Measurements from ENCODE around the gene PDE7B.

PDE7B gene

GRCh38 chr6:135992739-135993138, 141.2 kb downstream of the PDE7B start:
- no peak for DNase-seq

DNA sequence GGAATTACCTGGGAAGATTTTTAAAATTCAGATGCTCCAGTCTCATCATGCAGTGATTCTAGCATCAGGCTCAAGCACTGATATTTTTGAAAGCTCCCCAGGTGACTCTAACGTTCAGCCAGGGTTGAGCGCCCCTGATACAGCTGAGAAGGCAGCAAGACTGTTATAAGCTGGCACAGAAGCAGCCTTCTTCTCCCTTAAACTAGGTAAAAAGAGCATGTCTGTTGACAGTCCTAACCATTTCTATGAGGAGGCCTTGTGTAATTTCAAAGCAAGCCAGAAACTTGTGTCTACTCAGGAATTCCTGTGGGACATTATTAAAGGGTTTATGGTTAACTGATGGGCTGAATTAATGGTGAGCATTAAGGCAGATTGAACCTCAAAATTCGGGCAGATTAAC, 141.9 kb downstream of the PDE7B start:
- DNase-seq, result no peak

DNA sequence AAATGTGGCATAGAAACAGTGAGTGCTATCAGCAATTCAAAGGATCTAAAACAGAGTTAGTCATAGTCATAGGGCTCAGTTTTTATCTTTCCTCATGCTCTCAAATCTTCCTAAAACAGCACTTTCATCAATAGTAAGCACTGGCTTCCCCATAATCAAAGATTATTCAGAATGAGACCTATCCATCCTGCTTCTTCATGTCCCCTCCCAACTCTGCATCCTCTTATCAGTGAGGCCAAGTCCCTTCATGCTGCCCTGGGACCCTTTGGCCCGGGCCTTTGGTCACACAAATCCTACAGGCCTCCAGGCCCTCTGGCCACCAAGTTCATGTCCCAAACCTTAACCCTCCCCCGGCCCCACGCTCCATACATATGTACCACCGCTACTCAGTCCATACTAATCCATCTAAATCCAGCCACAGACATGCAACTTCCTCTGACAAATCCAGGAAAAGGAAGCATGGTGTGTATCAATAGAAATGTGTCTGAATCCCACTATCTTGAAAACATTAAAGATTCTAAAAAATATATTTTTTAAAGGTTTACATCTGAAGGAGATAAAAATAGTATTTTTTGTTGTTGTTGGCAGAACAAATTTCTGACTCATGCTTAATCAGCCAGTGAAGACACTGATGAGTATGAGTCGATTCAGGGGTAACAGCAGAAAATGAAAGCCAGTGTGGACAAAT, 143.5 kb downstream of the PDE7B start:
- DNase-seq, result no peak

DNA sequence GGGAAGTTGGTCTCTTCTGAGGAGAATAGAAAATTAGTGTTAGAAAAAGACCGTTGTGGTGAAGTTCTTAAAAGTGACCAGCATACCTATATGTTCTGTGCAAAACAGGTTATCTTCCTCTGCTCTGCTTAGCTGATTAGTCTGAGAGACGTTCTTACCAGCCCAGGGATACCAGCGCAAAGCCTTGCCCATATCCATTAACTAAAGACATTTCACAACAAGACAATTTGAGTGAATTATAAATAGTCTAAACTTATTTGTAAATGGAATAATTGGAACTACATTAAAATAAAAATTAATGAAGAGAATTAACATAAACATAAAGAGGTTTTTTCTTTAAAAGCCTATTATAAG, 144.0 kb downstream of the PDE7B start:
- no peak for DNase-seq

DNA sequence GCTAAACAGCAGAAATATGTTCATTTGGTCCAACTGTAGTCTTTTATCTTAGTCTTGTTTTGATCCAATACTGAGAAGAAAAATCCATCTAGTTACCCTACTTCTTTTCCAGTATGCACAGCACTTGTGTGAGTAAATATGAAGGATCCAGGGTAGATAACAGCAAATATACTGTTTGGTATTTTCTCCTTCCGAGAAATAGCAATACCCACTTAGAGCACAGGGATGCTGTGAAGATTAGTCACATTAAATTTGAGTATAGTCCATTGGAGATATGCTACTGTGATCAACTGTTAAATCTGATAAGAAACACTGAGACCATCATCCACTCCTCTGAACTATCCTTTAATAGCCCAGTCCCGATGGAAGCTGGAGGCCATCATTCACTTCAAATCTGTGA, 145.2 kb downstream of the PDE7B start:
- no peak for DNase-seq

- no peak for DNase-seq
These were observed 147.9 kb downstream of the PDE7B start for GRCh38 chr6:135999393-135999792.

DNA sequence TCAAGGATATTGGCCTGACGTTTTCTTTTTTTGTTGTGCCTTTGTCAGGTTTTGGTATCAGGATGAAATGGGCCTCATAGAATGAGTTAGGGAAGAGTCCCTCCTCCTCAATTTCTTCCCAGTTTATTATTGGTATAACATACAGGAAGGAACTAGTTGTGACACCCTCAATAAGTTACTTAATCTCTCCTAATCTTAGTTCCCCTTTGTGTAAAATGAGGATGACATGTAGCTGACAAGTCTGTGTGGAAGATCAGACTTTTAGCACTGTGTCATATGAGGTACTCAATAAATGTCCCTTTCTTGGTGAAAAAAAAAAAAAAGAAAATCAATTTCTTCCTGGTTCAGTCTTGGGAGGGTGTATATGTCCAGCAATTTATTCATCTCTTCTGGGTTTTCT, 155.8 kb downstream of the PDE7B start:
- DNase-seq, result no peak

DNA sequence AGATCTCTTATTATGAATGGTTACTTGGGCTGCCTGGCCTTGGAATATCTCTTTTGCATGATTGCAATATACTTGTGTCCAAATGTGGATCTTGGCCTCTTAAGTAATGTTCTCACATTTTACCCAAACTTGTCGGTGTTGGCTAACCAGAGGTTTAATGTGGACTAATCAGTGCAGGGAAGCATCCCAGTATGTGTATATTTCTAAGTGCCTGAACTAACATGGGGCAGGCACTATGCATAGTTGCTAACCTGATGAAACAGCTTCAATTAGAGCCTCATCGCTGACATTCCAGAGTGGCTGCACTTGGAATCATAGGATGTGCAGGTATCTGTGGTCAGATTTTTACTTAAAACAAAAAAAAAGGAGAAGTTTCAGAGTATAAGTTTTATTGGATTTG, 160.0 kb downstream of the PDE7B start:
- DNase-seq, result no peak

DNA sequence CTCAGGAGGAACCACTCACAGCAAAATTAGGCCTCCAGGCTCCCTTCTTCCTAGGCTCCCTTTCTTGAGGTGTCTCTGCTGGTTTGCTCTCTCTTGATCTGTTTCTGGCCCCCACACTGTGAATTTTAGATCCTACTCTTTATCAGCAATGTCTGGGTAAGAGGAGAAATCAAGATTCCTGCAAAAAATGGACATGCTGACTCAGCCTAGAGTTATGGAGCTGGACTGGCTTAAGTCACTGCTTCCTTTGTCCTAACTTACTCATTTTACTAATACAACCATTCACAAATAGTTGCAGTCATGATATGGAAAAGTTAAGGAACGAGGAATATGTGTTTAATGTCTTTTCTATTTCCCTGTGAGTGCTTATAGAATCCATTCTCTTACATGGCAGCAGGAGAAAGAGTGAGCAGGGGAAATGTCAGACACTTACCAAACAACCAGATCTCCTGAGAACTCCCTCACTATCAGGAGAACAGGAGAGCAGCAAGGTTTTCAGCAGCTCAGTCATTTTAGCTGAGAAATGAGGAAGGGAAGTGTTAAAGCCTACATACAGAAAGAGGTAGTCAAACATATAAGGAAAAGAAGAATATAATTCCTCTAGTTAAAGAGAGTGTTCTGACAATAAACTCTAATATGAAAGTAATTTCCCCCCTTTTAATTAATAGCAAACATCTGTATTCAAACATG, 160.8 kb downstream of the PDE7B start:
- no peak for DNase-seq

DNA sequence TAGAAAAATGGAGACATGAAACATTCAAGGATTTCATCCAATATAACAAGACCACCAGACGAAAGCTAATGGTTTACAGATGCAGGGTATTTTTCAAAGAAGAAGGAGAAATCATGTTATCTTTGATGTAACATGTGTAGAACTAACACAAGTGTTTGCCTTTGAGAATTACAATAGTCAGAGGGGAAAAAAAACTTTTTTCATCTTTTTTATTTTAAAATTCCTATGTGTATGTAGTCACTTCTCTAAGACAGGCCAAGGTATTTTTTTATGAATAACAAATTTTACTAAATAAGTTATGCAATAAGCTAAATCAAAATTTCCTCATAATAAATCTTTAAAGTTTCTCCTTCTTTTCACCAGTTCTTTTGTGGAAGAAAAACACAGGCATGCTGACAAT, 161.4 kb downstream of the PDE7B start:
- DNase-seq, result no peak

DNA sequence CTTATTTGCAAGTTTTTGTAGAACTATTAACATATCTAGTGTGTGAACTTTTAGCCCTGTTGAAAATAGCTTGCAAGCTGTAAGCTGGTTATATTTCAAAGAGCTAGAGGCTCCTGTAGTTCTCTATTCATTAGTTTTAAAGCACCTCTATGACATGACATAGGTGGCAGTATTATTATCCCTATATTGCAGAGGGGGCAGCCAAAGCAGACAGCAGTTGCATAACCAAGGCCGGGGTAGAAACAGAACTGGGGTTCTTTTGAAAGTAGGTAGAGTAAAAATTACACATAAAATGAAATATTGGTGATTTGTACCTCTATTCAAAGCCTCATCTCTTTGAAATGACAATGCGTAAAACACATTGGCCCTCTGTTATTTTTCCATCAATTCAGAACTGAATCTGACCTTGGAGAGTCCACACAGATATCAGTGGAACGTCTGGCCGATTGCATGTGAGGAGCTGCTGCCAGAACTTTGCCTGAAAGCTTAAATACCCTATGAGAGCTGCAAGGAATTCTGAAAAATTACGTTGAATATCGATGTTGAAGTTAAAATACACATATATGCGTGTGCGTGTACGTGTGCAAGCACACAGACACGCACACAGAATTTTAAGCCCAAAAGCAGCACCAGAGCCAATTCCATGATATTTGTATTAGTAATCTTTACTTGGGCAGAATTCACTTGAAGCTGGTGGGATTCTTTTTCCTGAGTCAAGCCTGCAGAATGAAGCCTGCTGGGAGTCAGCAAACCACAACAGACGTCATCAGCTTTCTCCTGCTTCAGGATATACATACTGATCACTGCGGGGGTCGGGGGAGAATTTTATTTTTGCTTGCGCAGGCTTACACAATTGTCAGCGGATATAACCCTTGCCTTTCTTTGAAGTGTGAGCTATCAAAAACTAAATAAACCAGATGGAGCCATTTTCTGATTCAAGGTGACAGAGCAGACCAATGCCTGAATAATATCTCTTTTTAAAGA, 163.2 kb downstream of the PDE7B start:
- peak; percentile 78 for DNase-seq

- no peak for DNase-seq
These were observed 164.0 kb downstream of the PDE7B start for GRCh38 chr6:136015531-136015930.

DNA sequence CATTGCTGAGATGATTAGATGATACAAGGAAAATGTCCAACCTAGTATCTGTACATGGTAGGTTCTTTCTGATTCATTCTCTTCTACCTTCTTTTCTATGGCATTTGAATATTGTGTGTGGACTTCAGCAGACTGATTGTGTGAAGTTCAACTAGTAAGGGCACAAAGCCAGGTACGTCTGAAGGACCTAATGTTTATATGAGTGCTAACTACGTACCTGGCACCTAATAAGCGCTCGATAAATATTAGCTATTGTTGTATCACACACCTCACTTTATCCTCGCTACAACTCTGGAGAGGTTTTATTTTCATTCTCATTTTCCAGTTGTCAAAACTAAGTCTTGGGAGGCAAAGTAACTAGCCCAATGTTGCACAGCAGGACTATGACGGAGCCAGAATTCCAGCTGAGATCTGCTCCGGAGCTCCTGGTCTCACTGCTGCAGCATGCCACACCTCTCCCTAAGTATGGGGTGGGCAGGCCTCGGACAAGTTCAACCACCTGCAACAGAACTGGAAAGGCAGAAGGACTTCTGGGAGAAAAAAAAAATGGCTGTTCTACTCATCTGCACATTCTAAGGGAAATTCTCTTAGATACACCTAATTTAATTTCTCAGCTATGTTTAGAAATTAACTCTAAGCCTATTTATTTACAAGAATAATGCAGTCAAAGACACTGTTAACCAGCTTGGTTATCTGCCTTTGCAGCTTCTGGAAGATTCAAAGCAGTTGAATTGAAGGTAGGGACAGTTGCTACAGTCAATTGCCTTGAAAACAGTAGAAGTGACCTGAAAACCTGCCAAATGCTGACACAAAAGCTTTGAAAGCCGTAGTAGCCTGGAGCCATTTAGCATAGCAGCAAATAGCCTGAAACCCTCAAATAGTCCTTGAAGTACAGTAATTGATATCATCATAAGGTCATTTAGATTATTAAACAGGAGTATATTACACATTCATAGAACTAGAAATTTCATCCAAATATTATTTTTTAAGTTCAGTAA, 165.0 kb downstream of the PDE7B start:
- no peak for DNase-seq

- no peak for DNase-seq
These were observed 169.2 kb downstream of the PDE7B start for GRCh38 chr6:136020691-136021090.

DNA sequence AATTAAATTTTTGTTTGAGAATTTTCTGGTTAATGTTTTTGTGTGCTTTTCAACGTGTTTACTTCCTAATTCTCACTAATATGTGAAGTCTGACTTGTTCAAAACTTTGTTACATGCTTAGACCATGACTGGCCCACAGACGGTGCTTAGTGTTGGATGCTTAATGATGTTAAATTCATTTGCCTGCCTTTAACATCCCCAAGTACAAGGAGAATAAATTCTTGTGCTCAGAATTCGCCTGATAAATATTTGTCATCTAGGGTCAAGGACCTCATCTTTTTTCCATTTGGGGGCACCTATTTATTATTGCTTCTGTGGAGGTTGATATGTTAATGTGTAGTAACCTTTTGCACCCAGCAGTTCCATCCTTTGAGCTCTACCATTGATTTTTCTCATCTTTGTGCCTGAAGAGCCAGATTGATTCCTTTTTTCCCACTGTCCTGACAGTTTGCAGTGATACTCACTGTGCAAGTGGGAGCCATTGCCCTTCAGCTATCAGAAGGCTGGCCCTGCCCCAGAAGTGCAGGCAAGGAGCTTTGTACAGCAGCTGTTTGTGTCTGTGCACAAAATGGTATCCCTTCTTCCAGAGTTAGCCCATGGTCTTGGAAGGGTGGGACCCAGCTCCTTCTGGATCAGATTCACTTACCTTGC, 170.8 kb downstream of the PDE7B start:
- no peak for DNase-seq

DNA sequence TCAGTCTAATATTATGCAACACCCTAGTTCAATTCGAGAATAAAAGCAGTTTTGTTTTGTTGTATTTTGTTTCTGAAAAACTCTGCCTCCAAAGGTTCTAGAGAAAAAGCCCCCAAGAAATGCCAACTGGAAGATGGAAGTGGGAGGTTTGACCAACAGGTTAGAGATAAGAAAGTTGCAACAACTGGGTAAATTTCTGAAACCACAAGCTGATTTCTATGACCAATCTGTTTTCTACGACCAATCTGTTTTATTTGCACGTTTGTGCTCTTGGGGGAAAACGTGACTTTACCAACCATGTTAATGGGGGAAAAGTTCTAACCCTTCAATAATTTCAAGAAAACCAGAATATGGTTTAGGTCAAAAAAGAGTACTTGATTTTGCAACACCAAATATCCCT, 173.2 kb downstream of the PDE7B start:
- no peak for DNase-seq

GRCh38 chr6:136025736-136026135, 174.2 kb downstream of the PDE7B start:
- no peak for DNase-seq

DNA sequence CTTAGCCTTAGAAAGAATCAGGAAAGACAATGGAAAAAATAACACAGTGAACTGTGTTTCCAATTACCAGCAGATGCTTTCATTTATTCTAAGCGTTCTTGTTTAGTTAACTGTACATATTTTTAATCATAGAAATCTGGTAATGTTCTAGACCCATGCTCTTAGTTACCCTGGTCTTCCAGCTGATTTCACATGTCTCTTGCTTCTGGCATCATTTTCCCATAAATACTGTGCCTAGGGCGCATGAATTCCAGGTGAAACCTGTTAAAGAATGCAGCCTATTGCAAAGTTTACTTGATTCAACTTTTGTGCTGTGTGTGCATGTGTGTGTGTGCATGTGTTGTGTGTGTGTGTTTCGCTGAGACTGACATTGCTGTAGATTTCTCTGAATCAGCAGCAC, 178.6 kb downstream of the PDE7B start:
- DNase-seq, result no peak

DNA sequence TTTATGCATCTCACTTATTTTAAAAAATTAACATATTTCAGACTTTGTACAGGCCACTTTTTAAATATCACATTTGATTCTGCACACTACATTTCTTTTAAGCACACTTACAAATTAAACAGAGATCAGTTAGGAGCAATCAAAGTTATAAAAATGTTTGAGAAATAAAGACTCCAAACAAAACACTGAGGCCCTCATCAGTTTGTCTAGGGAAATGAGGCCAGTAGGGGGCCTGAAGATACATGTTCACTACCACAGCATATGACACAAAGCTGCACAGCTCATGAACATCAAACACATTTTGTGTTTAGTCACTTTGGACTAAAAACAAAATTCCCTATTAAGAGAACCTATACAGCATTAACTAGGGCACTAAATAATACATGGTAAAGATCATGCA, 180.5 kb downstream of the PDE7B start:
- DNase-seq, result no peak

GRCh38 chr6:136033416-136033815, 181.9 kb downstream of the PDE7B start:
- no peak for DNase-seq

DNA sequence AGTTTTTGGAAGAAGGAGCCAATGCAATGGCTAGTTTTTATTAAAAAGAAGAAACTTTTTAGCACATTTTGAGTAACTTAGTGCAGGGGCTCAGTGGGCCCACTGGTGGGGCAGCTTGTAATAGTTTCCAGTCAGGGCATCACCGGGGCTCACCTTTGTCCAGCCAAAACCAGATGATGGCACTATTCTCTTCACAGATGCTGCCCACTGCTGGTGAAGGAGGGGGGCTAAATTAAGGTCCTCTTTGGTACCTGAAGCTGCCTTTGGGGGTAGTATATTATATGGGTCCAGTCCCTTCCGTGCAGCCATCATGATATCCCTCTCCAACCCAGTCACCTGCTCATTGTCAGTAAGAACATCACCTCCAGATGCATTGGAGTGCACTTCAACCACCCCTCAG, 182.9 kb downstream of the PDE7B start:
- no peak for DNase-seq
